Measurements from ENCODE around the gene SV2A. TPM values are rescaled to one million over a fixed set of nuclear protein-coding genes. Genes with fewer than 3 reads are reported as not detected.
"Not testable (repeated sequence)": the region's sequence is repeated elsewhere in the genome, so short reads cannot be mapped to it uniquely, and the experiment has no call there.

The SV2A gene
- total RNA-seq, 1 donor from 2014 or later = 16.0 TPM

- Mint-ChIP-seq H3K4me1 (ENCODE audit: low read depth) (peaks cover 17% of the 10 kb centered on the region), H3K4me3 (ENCODE audit: unreplicated experiment) (peak within 1 kb of the TSS; percentile 76), H3K36me3 (ENCODE audit: low read depth) (peaks cover 3% of the 10 kb centered on the region), H3K9me3 (ENCODE audit: low read depth) (no peaks in the 10 kb centered on the region), H3K27ac (ENCODE audit: unreplicated experiment) (peak within 1 kb of the TSS; percentile 93), H3K27me3 (ENCODE audit: low read depth) (no peaks in the 10 kb centered on the region)
- DNase-seq (ENCODE audit: low spot score) = peak; percentile 96
- TF ChIP-seq, protein P1, sequence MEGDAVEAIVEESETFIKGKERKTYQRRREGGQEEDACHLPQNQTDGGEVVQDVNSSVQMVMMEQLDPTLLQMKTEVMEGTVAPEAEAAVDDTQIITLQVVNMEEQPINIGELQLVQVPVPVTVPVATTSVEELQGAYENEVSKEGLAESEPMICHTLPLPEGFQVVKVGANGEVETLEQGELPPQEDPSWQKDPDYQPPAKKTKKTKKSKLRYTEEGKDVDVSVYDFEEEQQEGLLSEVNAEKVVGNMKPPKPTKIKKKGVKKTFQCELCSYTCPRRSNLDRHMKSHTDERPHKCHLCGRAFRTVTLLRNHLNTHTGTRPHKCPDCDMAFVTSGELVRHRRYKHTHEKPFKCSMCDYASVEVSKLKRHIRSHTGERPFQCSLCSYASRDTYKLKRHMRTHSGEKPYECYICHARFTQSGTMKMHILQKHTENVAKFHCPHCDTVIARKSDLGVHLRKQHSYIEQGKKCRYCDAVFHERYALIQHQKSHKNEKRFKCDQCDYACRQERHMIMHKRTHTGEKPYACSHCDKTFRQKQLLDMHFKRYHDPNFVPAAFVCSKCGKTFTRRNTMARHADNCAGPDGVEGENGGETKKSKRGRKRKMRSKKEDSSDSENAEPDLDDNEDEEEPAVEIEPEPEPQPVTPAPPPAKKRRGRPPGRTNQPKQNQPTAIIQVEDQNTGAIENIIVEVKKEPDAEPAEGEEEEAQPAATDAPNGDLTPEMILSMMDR (IDR thresholded peaks at IDR 0.05) = no peak
Observed at GRCh38 chr1:149899460-149900284, 18.0 kb downstream of the SV2A start, which contains the start of gene BOLA1. Gene BOLA1, plus strand, starts transcription at chr1:149899568. Its CDS starts 492 bp downstream, at chr1:149900060.

DNA sequence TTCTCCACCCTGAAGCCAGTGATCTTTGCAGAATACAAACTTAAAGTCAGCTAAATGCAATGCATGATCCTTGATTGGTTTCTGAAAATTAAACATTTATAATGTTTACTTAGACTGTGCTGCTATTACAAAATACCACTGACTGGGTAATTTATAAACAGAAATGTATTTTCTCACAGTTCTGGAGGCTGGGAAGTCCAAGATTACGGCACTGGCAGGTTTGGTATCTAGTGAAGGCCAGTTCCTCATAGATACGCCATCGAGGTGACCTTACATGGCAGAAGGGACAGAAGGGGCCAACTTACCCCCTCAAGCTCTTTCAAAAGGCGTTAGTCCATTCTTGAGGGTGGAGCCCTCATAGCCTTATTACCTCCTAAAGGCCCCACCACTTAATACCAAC, 21.1 kb downstream of the SV2A start:
- Mint-ChIP-seq H3K4me1 (ENCODE audit: low read depth) (peaks cover 17% of the 10 kb centered on the region), H3K4me3 (ENCODE audit: unreplicated experiment) (no peak overlapping the region), H3K27me3 (ENCODE audit: low read depth) (no peaks in the 10 kb centered on the region), H3K36me3 (ENCODE audit: low read depth) (no peaks in the 10 kb centered on the region), H3K27ac (ENCODE audit: unreplicated experiment) (no peak overlapping the region), H3K9me3 (ENCODE audit: low read depth) (no peaks in the 10 kb centered on the region)
- TF ChIP-seq, protein P1 (IDR thresholded peaks at IDR 0.05) = no peak
- no peak for DNase-seq (ENCODE audit: low spot score)

DNA sequence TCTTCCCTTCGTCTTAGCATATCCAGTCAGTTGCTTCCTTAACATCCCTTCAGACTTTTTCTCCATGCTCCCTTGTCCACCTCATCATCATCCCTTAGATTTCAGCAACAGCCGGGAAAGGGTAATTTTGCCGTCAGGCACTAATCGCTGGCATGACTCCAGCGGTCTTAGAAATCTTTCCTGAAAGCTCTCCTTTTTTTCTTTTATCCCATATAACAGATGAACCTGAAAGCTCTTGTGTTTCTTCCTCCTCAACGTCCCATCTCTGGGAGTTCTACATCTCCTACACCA, 28.7 kb downstream of the SV2A start:
- Mint-ChIP-seq H3K36me3 (ENCODE audit: low read depth) (no peaks in the 10 kb centered on the region), H3K27me3 (ENCODE audit: low read depth) (no peaks in the 10 kb centered on the region), H3K27ac (ENCODE audit: unreplicated experiment) (no peak overlapping the region), H3K4me3 (ENCODE audit: unreplicated experiment) (no peak overlapping the region), H3K4me1 (ENCODE audit: low read depth) (peaks cover 3% of the 10 kb centered on the region), H3K9me3 (ENCODE audit: low read depth) (no peaks in the 10 kb centered on the region)
- no peak for DNase-seq (ENCODE audit: low spot score)
- TF ChIP-seq, protein P1 (IDR thresholded peaks at IDR 0.05) = no peak

DNA sequence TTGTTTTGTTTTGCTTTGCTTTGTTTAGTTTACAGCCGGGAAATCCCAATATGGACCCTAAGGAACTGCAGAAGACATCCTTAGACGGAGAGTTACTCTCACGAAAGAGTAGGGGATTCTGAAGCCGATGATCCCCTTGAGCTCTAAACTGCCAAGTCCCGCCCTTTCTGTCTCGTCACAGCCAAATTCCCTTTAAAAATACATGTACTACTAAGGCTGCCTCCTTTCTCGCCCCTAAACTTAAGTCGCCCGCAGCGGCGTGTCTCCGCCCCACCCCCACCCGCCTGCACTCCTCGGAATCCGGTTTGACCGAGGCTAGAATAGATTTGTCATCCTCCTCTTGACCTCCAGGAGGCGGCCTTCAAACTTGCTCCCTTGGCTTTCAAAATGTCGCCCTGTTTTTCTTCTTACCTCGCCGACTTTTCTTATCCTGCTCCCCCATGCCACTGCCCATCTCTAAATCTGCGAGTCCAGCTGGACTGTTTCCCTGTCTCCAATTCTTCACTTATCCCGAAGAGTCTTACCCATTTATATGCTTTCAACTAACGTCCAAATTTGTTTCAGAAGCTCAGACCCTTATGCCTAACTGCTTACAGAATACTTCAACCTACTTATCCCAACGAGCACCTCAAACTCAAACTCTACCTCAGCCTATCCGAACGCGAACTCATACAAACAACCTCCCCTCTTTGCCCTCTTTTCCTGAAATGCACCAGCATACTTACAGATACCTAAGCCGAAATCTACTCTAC, 29.2 kb downstream of the SV2A start:
- H3K27ac Mint-ChIP-seq (ENCODE audit: unreplicated experiment) = no peak overlapping the region
- DNase-seq (ENCODE audit: low spot score) = no peak
- TF ChIP-seq, protein P1 (IDR thresholded peaks at IDR 0.05) = peak; percentile 82
- H3K9me3 Mint-ChIP-seq (ENCODE audit: low read depth) = no peaks in the 10 kb centered on the region
- no peaks in the 10 kb centered on the region for H3K36me3 Mint-ChIP-seq (ENCODE audit: low read depth)
- H3K4me1 Mint-ChIP-seq (ENCODE audit: low read depth) = peaks cover 7% of the 10 kb centered on the region
- H3K4me3 Mint-ChIP-seq (ENCODE audit: unreplicated experiment) = no peak overlapping the region
- H3K27me3 Mint-ChIP-seq (ENCODE audit: low read depth) = no peaks in the 10 kb centered on the region

DNA sequence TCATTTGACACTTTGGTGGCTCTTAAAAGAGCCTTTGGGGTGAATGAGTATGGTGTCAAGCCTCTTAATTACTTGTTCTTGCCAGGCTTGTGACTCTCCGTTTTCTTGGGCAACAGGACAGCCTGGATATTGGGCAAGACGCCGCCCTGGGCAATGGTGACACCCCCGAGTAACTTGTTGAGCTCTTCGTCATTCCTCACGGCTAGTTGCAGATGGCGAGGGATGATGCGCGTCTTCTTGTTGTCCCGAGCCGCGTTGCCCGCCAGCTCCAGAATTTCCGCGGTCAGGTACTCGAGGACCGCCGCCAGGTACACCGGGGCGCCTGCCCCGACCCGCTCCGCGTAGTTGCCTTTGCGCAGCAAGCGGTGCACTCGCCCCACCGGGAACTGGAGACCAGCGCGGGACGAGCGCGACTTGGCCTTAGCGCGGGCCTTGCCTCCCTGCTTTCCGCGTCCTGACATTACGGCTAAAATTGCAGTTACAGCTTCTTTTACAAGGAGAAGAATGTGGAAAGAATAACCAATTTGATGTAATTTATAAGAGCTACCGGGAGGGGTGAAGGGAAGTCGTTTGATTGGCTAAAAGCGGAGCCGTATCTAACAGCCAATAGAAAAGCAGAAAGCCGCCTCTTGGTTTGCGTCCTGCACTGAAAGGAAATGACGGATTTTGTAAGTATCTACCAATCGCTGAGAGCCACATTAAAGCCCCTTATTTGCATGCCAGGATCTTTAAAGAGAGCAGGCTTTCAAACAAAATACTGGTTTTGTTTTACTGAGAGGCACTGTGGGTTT, 30.0 kb downstream of the SV2A start:
- TF ChIP-seq, protein P1 (IDR thresholded peaks at IDR 0.05) = no peak
- Mint-ChIP-seq H3K27ac (ENCODE audit: unreplicated experiment) (no peak overlapping the region), H3K9me3 (ENCODE audit: low read depth) (no peaks in the 10 kb centered on the region), H3K4me3 (ENCODE audit: unreplicated experiment) (no peak overlapping the region), H3K4me1 (ENCODE audit: low read depth) (peaks cover 8% of the 10 kb centered on the region), H3K27me3 (ENCODE audit: low read depth) (no peaks in the 10 kb centered on the region), H3K36me3 (ENCODE audit: low read depth) (no peaks in the 10 kb centered on the region)
- DNase-seq (ENCODE audit: low spot score) = no peak

DNA sequence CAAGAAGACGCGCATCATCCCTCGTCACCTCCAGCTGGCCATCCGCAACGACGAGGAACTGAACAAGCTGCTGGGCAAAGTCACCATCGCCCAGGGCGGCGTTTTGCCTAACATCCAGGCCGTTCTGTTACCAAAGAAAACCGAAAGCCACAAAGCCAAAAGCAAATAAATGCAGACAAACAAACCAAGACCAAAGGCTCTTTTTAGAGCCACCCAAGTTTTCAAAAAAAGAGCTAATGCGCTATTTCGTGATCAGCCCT, 30.5 kb downstream of the SV2A start:
- H3K9me3 Mint-ChIP-seq (ENCODE audit: low read depth); DNase-seq (ENCODE audit: low spot score); H3K4me3 Mint-ChIP-seq (ENCODE audit: unreplicated experiment); H3K27me3 Mint-ChIP-seq (ENCODE audit: low read depth); H3K36me3 Mint-ChIP-seq (ENCODE audit: low read depth); H3K4me1 Mint-ChIP-seq (ENCODE audit: low read depth); H3K27ac Mint-ChIP-seq (ENCODE audit: unreplicated experiment): not testable (repeated sequence)
